ENCODE data around the gene NMT1. TPM values are rescaled to one million over a fixed set of nuclear protein-coding genes. Genes with fewer than 3 reads are reported as not detected.

The NMT1 gene
- total RNA-seq, 1 experiment from 2014 or later: 173 TPM

- BruUV-seq (replicated peaks): no TSS peak
- intact Hi-C loops (cut with micrococcal nuclease): no loop called here
- ChIA-PET RAD21 (ENCODE audit: low non-redundant PET in 1 of 2, low total read pairs in 2 of 2, uncharacterized antibody in 2 of 2, unreplicated experiment in 2 of 2) (no interaction called here), POLR2A (interaction anchor here (0.7 to 3.2 kb wide), 4 partner anchors 15 to 71 kb away, joined by 3 to 15 read pairs (median 4); partner anchors contain the start of gene HEXIM1), CTCF (interaction anchor here (1.5 kb wide), 1 partner anchor 8 kb away, joined by 5 read pairs; the partner anchor contains the start of gene ACBD4)
- Histone ChIP-seq H3K9ac (ENCODE audit: low read length) (peak overlapping the region; percentile 82), H3K4me2 (ENCODE audit: low read length) (peak overlapping the region; percentile 100), H2AFZ (ENCODE audit: low read depth, low read length, poor library complexity, severe bottlenecking) (no peak overlapping the region), H3K36me3 (ENCODE audit: control insufficient read depth in 1 of 2, insufficient read depth in 2 of 2, low read length in 2 of 2) (no peaks in the 10 kb centered on the region), H3K9me3 (ENCODE audit: control insufficient read depth in 1 of 2, insufficient read depth in 1 of 2, low read depth in 1 of 2, low read length in 2 of 2) (no peaks in the 10 kb centered on the region), H3K27ac (ENCODE audit: low read depth, low read length) (peak overlapping the region; percentile 89), H4K20me1 (ENCODE audit: insufficient read depth) (no peaks in the 10 kb centered on the region), H3K4me1 (ENCODE audit: control insufficient read depth in 1 of 2, insufficient read depth in 2 of 2, low read length in 2 of 2) (peaks cover 81 to 90% of the 10 kb centered on the region in 2 experiments), H3K79me2 (ENCODE audit: insufficient read depth, low read length) (peaks cover 76% of the 10 kb centered on the region), H3K4me3 (replicated peaks in 1 of 2; ENCODE audit: low read depth in 1 of 2, low read length in 2 of 2) (peak overlapping the region; percentile 24 to 47), H3K27me3 (ENCODE audit: insufficient read depth, low read length) (no peaks in the 10 kb centered on the region), H3K9me2 (ENCODE audit: insufficient read depth) (no peaks in the 10 kb centered on the region)
- ATAC-seq: peak; percentile 30
- TF ChIP-seq EZH2 (IDR thresholded peaks at IDR 0.05) (no peak), SIN3A (IDR thresholded peaks at IDR 0.05; ENCODE audit: low read depth) (no peak), MAX (IDR thresholded peaks at IDR 0.05) (peak; percentile 57), POLR2A (IDR thresholded peaks at IDR 0.05; ENCODE audit: borderline replicate concordance, extremely low read depth, insufficient read depth, insufficient read length) (no peak), ELF1 (IDR thresholded peaks at IDR 0.05; ENCODE audit: borderline replicate concordance, low read depth) (no peak), JUND (IDR thresholded peaks at IDR 0.05) (no peak), ZBTB33 (IDR thresholded peaks at IDR 0.05; ENCODE audit: extremely low read depth, insufficient replicate concordance, low read length) (no peak), CTCF (IDR thresholded peaks at IDR 0.05 in 2 of 3, conservative IDR thresholded peaks at IDR 0.05 in 1 of 3; ENCODE audit: borderline replicate concordance in 1 of 3, insufficient read depth in 1 of 3, low read depth in 2 of 3, low read length in 2 of 3) (no peak), SP1 (IDR thresholded peaks at IDR 0.05; ENCODE audit: low read depth) (peak; percentile 64), ATF3 (IDR thresholded peaks at IDR 0.05) (no peak)
- DNase-seq (ENCODE audit: low read depth, low spot score): no peak
These were observed 66.6 kb downstream of the NMT1 start for GRCh38 chr17:45127548-45128300.

Data from HCT116 (cell line).